Occipital lobe (tissue), 2 donors: ENCODE data around the gene EXOC3L1. TPM values are rescaled to one million over a fixed set of nuclear protein-coding genes. Genes with fewer than 3 reads are reported as not detected.

Experiments used
- DNase-seq: peaks from one replicate; lab custom pipeline; 2025; lab: John Stamatoyannopoulos, UW
- total RNA-seq: library from RNA; depleted of rRNA; stranded (reverse); fragments of >200 nt; gene quantifications from one replicate; pipeline ENCODE4 v1.2.3, GENCODE V29; 2014

Gene EXOC3L1
- total RNA-seq, 1 donor from 2014 or later = 0.47 TPM

DNA sequence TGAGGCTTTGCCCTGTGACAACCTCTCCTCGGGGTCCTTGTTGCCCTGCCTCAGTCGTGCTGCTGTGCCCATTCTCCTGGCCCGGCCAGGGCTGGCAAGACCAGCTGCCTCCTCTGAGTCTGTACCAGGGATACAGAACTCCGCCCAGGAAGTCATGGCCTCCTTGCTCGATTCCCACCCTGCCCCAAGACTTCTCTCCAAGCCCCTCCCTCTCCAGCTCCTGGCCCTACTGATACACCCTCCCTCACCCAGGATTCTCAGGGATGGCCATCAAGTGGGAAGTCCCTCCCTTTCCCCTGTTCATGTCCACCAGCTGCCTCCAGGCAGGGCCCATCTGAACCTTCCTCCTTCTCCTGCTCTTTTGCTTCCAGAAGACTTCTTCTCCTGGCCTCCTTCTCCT lies 25.8 kb upstream of the EXOC3L1 start:
- DNase-seq = no peak

DNA sequence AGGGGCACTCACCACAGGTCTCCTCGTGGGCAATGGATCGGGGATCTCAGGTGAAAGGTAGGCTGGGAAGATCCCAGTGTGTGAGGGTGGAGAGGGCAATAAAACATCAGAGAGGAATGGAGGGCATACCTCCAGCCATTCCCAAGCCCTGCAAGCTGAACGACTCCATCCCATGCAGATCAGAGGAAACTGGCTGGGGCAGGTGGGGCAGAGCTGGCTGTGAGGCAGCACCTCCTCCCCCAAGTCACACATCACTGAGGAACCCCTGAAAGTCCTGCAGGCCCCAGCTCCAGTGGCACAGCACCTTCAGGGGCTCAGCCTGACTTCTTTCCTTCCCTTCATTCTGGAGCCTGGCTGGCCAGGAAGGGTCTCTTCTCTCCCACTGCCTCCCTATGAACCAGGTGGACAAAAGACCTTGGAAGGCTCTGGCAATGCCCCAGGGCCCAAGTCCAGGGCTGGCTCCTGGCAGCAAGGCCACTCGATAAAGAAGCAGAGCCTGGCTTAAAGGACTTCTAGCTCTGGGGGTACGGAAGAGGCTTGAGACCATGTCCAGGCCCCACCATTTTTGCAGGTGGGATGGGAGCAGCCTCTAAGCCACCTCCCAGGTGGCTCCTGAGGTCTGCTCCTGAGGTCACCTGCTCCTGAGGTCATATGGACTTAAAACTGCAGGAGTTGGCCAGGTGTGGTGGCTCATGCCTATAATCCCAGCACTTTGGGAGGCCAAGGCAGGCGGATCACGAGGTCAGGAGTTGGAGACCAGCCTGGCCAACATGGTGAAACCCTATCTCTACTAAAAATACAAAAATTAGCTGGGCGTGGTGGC lies 23.5 kb upstream of the EXOC3L1 start:
- no peak for DNase-seq

DNA sequence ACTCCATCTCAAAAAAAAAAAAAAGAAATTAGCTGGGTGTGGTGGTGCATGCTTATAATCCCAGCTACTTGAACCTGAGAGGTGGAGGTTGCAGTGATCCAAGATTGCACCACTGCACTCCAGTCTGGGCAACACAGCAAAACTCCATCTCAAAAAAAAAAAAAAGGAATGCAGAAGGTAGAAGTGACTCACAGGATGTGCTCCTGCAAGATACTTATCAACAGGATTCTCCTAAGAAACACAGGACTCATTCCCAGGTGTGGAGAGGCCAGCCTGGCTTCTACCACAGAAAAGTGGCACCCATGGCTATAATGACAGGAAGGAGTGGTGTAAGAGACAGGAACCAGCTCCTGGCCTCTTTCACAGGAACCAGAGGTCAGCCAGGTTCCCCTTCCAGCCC lies 22.8 kb upstream of the EXOC3L1 start:
- no peak for DNase-seq

DNA sequence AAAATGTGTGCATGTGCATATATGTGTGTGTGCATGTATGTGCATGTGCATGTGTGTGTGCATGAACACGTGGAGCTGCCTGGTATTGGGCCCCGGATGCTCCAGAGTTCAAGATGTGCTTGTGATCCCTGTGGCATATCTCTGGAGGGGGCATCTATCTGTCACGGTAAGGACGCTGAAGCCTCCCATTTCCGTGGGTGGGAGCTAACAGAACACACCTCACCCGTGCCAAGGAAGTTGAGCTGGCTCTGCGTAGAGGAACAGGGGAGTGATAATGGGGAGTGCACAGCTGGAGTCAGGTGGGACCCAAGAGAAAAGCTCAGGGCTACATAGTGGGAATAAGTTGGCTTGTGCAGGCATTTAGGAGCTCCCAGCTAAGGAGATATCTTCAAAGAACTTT lies 21.7 kb upstream of the EXOC3L1 start:
- no peak for DNase-seq

DNA sequence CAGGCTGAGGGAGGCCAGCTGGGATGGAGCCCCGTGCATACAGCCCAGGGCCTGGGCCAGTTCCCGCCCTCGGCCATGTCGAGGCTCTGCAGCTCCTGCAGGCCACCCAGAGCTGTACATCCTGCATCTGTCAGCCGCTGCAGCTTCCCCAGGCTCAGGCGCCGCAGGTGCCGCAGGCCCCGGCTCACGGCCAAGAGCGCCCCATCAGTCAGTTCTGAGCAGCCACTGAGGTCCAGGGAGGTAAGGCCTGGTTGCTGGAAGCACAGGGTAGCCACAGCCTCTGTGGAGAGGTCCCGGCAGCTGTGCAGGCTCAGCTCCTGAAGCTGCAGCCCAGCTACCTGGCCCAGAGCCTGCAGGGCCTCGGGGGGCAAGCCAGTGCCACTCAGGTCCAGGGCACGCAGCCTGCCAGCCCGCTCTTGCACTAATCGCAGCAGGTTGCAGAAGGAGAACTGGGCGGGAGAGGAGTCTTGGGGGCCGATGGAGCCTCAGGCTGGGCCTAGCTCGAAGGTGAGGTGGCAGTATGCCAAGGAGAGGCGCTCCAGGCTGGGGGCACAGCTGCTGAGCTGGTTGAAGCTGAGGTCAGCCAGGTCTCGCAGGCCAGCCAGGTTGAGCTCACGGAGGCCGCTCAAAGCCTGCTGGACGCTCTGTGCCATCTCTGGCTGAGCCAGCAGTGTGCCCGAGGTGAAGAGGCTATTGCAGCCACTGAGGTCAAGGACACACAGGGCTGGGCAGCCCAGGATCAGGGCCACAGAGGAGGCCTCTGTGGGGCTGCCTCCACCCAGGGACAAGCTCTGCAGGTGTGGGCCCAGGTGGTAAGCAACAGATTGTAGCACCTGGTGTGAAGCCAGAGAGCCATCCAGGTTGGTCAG lies 20.4 kb upstream of the EXOC3L1 start:
- DNase-seq = no peak

DNA sequence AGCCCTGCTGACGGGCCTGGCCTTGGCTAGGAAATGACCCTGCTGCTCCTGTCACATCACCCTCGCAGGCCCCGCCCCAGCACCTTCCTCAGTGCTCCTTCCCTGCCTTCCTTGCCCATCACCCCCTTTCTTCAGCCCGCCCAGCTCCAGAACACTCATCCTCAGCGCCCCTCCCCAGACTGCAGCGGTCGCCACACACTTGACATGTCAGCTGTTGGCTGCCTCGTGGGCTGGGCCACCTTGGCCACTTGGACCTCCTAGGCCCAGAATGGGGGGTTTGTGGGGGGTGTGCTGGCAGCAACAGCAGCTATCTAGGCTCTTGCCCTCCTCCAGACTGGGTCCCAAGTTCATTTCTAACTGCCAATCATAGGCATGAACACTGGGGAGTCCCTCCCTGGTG lies 19.6 kb upstream of the EXOC3L1 start:
- DNase-seq = no peak

DNA sequence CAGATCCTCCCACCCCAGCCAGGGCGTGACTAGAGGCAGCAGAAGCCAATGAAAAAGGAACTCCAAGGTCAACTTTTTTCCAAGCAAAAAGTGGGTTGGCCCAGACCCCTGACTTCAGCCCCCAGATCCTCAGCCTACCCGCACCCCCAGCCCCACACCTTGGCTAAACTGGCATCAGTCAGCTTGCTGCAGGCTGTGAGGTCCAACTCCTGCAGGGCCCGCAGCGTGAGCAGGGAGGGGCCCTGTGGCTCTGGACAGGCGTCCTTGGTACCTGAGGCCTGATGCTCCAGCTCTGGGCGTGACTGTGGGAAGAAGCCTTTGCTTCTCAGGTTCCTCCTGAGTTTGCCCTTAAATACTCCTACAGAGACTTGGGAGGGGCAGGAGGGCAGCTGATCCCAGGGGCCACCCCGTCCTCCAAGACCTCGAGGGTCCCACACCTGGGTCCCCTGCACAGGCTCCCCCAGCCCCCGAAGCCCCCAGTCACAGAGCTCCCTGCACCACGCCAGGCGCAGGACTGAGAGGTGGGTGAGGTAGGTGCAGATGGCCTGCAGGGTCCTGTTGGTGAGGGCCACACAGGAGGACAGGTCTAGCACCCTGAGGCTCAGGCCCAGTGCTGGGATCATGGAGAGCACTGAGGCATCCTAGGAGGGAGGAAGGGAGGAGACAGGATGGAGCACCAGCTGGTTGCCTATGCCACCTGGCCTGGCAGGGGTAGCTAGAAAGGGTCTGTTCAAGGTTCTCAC lies 18.4 kb upstream of the EXOC3L1 start:
- DNase-seq = no peak

DNA sequence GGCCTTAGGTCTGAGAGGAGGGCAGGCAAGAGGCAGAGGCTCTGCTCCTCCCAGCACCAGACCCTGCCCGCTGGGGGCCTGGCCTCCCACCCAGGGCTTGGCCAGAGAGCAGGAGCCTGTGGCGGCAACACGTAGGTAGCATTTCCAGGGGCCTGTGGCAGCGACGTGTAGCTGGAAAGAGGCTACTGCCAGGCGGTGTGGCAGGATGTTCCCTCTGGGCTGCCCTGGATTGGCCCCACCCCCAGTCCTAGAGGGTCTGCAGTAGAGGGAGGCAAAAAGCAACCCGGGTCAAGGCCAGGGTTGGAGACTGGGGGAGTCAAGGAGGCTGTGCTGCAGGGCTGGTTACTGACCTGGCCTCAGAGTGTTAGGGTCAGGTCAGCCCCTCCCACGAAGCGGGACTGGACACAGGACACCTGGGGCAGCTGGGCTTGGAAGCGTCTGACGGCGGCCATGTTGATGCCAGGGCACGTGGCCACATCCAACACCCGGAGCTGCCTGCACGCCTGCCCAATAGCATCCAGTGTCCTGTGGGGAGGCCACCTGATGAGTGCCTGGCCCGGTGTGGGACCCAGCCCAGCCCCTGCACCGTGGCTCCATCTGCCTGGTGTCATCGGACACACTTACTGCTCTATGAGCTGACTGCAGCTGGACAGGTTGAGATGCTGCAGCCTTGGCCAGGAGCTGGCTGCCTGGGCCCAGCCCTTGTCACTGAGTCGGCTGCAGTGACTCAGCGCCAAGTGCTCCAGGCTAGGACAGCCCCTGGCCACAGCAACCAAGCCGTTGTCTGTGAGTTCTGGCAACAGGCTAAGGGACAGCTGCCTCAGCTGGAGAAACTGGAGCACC lies 17.5 kb upstream of the EXOC3L1 start:
- no peak for DNase-seq

DNA sequence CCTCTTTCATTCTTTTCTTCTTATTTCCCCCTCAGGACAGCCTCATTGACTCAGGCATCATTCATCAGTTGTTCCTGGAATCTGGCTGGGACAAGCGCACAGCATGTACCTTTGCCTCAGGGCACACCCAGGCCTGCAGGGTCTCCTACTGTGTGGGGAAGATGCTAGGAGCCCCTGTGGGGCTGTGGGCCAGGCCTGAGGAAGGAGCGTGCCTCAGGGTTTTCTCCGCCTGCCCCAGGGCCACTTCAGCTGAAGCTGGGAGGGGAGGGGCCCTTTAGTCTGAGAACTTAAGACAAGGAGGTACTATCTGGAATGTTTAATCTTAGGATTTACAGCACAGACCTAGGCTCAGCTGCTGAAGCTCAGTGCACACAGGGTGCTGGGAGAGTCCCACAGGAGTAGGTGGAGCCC lies 16.9 kb upstream of the EXOC3L1 start:
- no peak for DNase-seq

DNA sequence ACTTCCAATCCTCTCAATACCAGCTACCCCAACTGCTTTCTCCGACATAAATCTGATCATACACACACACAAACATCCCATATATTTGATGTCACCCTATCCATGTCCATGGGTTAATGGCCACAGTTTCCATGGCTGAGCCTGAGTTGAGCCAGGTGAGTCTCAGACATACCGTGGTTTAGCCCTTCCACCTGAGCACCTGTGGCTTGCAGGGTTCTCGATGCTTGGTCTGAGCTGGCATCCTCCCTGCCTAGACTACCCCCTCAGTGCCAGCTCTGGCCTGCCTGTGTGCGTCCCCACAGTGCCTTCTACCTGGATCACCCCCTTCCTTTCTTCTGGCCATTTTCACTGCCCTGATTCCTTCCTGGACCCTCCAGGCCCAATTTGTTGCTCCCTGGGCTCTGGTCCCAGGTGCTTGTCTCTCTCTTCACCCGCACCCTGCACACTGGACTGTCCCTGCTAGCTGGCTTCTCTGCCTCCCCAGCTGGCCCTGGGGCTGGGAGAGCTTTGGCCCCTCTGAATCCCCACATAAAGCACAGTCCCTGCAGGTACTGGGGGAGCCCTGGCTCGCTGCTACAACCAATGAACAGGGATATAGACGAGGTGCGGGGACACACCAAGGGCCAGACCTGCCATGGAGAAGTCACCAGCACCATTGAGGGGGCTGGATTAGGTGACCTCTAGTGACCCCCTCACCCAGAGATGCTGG lies 16.3 kb upstream of the EXOC3L1 start:
- no peak for DNase-seq

DNA sequence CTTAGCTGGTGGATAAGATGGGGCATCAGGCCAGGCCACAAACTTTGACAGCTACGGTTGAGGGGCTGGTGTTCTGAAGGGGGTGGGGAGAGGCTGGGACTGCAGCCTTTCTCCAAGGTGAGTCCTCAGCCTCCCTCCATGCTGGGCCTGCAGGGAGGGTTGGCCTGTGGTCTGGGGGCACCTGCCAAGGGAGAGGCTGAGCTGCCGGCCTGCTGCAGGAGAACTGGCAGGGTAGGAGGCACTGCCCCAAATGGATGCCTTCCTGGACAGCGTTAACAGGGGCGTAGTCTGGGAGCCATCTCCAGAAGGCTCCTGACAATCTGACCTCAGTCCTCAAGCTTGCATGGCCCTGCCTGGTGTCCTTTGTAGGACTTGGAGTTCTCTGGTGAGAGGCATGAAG lies 14.1 kb upstream of the EXOC3L1 start:
- DNase-seq = no peak

DNA sequence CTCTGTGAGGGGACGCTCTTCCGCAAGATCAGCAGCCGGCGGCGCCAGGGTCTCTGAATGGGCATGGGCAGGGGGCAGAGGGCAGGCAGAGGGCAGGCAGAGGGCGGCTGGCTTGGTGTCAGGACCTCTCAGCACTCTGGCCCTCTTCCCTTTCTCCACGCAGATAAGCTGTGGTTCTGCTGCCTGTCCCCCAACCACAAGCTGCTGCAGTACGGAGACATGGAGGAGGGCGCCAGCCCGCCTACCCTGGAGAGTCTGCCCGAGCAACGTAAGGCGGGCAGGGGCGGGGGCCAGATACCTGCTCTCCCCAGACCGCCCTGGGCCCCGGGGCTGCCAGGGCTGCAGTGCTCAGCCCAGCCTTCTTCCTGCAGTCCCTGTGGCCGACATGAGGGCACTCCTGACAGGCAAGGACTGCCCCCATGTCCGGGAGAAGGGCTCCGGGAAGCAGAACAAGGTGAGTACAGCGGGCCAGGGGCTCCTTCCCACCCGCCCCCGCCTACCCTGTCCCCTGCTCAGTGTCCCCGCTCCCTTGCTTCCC lies 13.1 kb upstream of the EXOC3L1 start:
- no peak for DNase-seq

DNA sequence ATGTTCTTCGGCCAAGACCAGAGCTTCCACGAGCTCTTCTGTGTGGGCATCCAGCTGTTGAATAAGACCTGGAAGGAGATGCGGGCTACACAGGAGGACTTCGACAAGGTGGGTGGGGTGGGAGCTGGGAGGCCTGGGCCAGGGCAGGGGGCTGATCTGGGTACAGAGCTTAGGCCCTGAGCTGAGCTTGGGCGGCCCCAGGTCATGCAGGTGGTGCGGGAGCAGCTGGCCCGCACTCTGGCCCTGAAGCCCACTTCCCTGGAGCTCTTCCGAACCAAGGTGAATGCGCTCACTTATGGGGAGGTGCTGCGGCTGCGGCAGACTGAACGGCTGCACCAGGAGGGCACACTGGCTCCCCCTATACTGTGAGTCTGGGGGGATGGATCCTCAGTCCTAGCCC lies 12.5 kb upstream of the EXOC3L1 start:
- no peak for DNase-seq

DNA sequence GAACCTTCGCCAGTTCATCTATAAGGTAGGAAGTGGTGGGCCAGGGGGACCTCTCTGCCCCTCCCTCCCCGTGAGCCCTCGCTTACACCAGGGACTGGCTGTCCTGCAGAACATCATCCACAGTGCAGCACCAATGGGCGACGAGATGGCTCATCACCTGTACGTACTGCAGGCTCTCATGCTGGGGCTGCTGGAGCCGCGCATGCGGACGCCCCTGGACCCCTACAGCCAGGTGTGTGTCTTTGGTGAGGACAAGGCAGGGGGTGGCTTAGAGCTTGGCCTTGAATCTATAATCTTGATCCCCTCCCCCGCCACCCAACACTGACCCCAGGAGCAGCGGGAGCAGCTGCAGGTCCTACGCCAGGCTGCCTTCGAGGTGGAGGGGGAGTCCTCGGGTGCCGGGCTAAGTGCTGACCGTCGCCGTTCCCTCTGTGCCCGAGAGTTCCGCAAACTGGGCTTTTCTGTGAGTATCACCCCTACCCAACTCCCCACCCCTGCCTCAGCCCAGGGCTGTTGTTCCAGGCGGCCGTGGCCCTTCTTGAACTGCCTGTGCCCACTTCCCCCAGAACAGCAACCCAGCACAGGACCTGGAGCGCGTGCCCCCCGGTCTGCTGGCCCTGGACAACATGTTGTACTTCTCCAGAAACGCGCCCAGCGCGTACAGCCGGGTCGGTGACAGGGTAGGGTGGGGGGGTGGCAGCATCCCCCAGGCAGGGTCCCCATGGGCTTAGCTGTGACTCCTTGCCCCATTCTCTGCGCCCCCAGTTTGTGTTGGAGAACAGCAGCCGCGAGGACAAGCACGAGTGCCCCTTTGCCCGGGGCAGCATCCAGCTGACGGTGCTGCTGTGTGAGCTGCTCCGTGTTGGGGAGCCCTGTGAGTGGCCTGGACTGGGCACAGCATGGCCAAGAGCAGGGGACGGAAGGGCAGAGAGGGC lies 11.7 kb upstream of the EXOC3L1 start:
- no peak for DNase-seq

DNA sequence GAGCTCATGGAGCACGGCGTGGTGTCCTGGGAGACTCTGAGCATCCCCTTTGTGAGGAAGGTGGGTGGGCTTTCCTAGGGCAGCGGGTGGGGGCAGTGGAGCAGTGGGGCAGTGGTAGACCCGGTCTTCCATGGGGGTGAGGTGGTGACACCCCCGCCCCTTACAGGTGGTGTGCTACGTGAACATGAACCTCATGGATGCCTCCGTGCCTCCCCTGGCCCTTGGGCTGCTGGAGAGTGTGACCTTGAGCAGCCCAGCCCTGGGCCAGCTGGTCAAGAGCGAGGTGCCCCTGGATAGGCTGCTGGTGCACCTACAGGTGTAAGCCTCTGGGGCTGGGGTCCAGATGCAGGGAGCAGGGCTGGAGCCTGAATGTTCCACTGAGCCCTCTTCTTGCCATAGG lies 10.6 kb upstream of the EXOC3L1 start:
- DNase-seq = no peak

DNA sequence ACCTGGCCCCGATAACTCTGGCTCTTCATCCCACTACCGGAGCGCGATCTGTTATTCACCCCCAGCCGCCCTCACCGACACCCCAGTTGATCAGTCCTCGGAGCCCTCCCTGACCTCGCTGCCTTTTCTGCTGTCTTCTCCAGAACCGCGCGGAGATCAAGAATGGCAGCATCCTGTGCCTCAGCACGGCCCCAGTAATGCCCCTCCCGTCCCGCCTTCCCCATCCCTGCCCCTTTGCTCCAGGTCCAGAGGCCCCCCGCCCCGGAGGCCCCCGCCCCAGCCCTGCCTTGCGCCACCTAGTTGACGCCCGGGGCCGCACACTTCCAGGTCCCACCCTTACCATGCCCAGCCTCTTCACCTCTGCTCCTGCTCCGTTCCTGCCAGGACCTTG lies 9.9 kb upstream of the EXOC3L1 start:
- no peak for DNase-seq

DNA sequence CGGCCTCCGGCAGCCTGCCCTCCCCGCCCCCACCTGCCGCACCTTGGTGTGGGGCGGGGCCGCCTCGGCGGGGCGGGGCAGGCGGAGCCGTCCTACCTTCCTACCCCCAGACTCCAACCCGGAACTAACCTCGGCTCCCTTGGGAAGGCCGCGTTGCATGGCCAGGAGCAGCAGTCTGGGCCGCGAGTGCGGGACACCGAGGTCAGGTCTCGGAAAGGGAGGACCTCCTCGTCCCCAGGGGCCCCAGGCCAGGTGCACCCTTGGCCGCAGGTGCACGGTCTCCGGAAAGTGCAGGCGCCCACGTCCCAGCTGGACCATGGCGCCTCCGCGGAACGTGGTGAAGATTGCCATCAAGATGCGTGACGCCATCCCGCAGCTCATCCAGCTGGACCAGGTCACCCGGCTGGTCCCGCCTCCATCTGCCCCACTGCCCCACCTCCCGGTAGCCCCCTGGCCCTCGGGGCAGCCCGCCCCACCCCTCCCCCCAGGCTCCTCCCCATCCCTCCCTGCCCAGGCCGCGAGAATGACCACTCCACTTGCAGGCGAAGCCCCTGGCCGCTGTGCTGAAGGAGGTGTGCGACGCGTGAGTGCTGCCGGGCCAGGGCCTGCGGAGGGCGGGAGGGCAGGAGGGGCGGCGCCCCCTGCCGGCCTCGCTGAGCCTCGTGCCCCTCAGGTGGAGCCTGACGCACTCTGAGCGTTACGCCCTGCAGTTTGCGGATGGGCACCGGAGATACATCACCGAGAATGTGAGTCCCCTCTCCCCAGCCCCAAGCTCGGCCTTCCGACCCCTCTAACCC lies 9.3 kb upstream of the EXOC3L1 start, which contains the start of gene ELMO3:
Gene ELMO3, plus strand, starts transcription at position 121 of the 797 bp plus-strand sequence. Its CDS starts 196 bp downstream, at position 317.
- no peak for DNase-seq

DNA sequence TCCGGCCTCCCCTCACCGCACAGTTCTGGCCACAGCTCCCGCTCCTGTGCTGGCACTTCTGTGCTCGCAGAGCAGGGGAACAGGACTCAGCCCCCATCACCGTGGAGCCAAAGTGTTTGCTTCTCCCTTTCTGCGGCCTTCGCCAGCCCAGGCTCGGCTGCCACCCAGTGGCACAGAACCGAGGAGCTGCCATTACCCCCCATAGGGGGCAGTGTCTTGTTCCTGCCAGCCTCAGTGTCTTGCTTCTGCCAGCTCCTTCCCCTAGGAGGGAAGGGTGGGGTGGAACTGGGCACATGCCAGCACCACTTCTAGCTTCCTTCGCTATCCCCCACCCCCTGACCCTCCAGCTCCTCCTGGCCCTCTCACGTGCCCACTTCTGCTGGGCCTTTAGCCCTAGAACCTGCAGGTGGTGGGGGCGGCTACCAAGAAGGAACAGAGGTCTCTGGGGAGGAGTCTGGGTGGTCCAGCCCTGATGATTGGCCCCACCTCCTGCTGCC lies 8.3 kb upstream of the EXOC3L1 start:
- DNase-seq = no peak
